ENCODE results near the gene SRSF4.

Gene SRSF4

DNA sequence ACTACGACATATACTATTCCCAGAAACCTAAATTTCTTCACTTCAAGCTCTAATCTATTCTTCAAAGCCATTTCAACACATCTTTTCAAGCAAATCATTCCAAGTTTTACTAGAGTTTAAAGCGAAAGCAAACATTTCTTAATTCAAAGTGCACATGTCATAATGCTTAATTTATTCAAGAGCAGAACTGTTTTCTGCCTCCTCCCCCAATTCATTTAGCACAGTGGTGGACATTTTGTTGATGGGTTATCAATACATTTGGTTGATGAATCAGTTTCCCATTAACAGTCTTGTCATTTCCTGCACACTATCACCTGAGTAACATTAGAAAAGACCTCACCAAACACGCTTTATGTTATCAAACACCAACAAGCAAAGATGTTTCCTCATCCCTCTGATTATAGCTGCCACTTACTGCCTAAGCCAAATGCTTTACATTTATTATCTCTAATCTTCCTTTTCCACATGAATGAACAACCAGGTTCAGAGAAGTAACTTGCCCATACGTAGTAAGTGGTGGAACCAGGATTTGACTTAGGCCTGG, 2.0 kb downstream of the SRSF4 start:
- in situ Hi-C loops (cut with HindIII; ENCODE audit: low pct_ligation_motif_present, low sequenced_read_pairs), result no loop called here
- Histone ChIP-seq H3K36me3 (replicated peaks) (peaks cover 6% of the 10 kb centered on the region), H3K27me3 (replicated peaks) (no peaks in the 10 kb centered on the region), H3K4me3 (ENCODE audit: low read depth, low read length) (peak overlapping the region; percentile 96), H3K27ac (no peak overlapping the region)
- no peak for DNase-seq
- TF ChIP-seq, protein P1, sequence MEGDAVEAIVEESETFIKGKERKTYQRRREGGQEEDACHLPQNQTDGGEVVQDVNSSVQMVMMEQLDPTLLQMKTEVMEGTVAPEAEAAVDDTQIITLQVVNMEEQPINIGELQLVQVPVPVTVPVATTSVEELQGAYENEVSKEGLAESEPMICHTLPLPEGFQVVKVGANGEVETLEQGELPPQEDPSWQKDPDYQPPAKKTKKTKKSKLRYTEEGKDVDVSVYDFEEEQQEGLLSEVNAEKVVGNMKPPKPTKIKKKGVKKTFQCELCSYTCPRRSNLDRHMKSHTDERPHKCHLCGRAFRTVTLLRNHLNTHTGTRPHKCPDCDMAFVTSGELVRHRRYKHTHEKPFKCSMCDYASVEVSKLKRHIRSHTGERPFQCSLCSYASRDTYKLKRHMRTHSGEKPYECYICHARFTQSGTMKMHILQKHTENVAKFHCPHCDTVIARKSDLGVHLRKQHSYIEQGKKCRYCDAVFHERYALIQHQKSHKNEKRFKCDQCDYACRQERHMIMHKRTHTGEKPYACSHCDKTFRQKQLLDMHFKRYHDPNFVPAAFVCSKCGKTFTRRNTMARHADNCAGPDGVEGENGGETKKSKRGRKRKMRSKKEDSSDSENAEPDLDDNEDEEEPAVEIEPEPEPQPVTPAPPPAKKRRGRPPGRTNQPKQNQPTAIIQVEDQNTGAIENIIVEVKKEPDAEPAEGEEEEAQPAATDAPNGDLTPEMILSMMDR (IDR thresholded peaks at IDR 0.05; ENCODE audit: low read depth, low read length, missing control alignments), result no peak

- peaks cover 8% of the 10 kb centered on the region for H3K36me3 ChIP-seq (replicated peaks)
- in situ Hi-C loops (cut with HindIII; ENCODE audit: low pct_ligation_motif_present, low sequenced_read_pairs), result no loop called here
- no peaks in the 10 kb centered on the region for H3K27me3 ChIP-seq (replicated peaks)
- no peak overlapping the region for H3K27ac ChIP-seq
- H3K4me3 ChIP-seq (ENCODE audit: low read depth, low read length), result no peak overlapping the region
- TF ChIP-seq, protein P1 (IDR thresholded peaks at IDR 0.05; ENCODE audit: low read depth, low read length, missing control alignments), result no peak
- no peak for DNase-seq
Measured at GRCh38 chr1:29177022-29177705, 4.5 kb downstream of the SRSF4 start.

- DNase-seq, result no peak
- no peak overlapping the region for H3K27ac ChIP-seq
- TF ChIP-seq, protein P1 (IDR thresholded peaks at IDR 0.05; ENCODE audit: low read depth, low read length, missing control alignments), result no peak
- in situ Hi-C loops (cut with HindIII; ENCODE audit: low pct_ligation_motif_present, low sequenced_read_pairs), result no loop called here
- peaks cover 8% of the 10 kb centered on the region for H3K36me3 ChIP-seq (replicated peaks)
- H3K4me3 ChIP-seq (ENCODE audit: low read depth, low read length), result no peak overlapping the region
- H3K27me3 ChIP-seq (replicated peaks), result no peaks in the 10 kb centered on the region
Measured at GRCh38 chr1:29176576-29176975, 5.1 kb downstream of the SRSF4 start.

DNA sequence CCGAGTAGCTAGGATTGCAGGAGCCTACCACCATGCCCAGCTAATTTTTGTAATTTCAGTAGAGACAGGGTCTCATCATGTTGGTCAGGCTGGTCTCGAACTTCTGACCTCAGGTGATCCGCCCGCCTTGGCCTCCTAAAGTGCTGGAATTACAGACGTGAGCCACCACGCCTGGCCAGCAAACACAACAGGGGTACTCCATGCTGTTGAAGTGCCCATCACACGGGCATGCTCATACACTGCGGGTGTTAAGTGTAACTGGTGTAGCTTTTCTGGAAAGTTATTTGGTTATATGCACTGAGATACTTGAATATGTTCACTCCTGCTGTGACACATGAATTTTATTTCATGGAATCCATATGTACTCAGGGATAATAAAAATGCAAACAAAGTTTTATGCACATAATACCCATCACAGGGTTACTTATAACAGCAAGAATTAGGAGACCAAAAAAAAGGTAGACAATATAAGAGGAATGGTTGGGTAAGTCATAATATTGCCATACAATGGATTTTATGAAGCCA, 9.2 kb downstream of the SRSF4 start:
- no peak overlapping the region for H3K27ac ChIP-seq
- peaks cover 7% of the 10 kb centered on the region for H3K36me3 ChIP-seq (replicated peaks)
- H3K27me3 ChIP-seq (replicated peaks), result no peaks in the 10 kb centered on the region
- TF ChIP-seq, protein P1 (IDR thresholded peaks at IDR 0.05; ENCODE audit: low read depth, low read length, missing control alignments), result no peak
- in situ Hi-C loops (cut with HindIII; ENCODE audit: low pct_ligation_motif_present, low sequenced_read_pairs), result no loop called here
- DNase-seq, result no peak
- no peak overlapping the region for H3K4me3 ChIP-seq (ENCODE audit: low read depth, low read length)

DNA sequence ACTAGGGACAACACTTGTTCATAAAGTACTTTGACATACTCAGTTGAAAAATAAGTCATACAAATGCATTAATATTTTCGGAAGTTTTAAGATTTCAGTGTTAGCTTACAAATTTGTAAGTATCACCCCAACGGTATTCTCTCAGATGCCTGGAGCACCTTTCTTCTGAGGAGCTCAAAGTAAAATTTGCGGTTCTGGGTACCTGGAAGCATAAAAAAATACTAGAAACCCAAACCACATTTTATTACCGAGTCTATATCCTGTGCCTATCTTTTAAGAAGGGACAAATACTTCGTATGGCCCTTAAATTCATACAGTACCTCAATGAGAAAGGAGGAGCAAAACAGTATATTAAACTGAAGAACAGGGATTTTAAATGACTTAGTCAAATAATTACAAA, 10.2 kb downstream of the SRSF4 start:
- TF ChIP-seq, protein P1 (IDR thresholded peaks at IDR 0.05; ENCODE audit: low read depth, low read length, missing control alignments), result no peak
- no peak for DNase-seq
- no peaks in the 10 kb centered on the region for H3K27me3 ChIP-seq (replicated peaks)
- in situ Hi-C loops (cut with HindIII; ENCODE audit: low pct_ligation_motif_present, low sequenced_read_pairs), result no loop called here
- H3K27ac ChIP-seq, result no peak overlapping the region
- no peak overlapping the region for H3K4me3 ChIP-seq (ENCODE audit: low read depth, low read length)
- H3K36me3 ChIP-seq (replicated peaks), result peaks cover 11% of the 10 kb centered on the region
